ENCODE results near the gene KLK10. TPM values are rescaled to one million over a fixed set of nuclear protein-coding genes. Genes with fewer than 3 reads are reported as not detected.

The KLK10 gene
- total and polyA plus RNA-seq, 8 donors = 0.35 to 3.4 (median 0.91) TPM

DNA sequence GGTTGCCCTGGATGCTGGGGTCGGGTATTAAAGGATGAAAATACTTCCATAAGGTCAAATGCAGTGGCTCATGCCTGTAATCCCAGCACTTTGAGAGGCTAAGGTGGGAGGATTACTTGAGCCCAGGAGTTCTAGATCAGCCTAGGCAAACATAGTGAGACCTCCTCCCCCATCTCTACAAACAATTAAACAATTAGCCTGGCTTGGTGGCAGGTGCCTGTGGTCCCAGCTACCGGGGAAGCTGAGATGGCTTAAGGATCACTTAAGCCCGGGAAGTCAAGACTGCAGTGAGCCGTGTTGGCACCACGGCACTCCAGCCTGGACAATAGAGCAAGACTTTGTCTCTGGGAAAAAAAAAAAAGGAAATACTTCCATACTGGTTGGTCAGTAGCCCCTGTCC lies 5.4 kb upstream of the KLK10 start:
- no peak overlapping the region for H3K4me3 ChIP-seq
- H3K36me3 ChIP-seq = no peaks in the 10 kb centered on the region
- no peak overlapping the region for H3K27ac ChIP-seq
- H3K4me1 ChIP-seq = no peaks in the 10 kb centered on the region
- H3K9me3 ChIP-seq = no peaks in the 10 kb centered on the region
- TF ChIP-seq, protein P1, sequence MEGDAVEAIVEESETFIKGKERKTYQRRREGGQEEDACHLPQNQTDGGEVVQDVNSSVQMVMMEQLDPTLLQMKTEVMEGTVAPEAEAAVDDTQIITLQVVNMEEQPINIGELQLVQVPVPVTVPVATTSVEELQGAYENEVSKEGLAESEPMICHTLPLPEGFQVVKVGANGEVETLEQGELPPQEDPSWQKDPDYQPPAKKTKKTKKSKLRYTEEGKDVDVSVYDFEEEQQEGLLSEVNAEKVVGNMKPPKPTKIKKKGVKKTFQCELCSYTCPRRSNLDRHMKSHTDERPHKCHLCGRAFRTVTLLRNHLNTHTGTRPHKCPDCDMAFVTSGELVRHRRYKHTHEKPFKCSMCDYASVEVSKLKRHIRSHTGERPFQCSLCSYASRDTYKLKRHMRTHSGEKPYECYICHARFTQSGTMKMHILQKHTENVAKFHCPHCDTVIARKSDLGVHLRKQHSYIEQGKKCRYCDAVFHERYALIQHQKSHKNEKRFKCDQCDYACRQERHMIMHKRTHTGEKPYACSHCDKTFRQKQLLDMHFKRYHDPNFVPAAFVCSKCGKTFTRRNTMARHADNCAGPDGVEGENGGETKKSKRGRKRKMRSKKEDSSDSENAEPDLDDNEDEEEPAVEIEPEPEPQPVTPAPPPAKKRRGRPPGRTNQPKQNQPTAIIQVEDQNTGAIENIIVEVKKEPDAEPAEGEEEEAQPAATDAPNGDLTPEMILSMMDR (IDR thresholded peaks at IDR 0.05) = no peak
- peaks cover 4 to 95% of the 10 kb centered on the region in 2 donors for H3K27me3 ChIP-seq
- intact Hi-C loops (cut with DNase I) = loop anchor here in 1 of 2 donors (10.0 kb wide), 1 partner anchor 150 kb away; no protein-coding TSS in a partner anchor
- ATAC-seq (no peak), DNase-seq (no peak)

DNA sequence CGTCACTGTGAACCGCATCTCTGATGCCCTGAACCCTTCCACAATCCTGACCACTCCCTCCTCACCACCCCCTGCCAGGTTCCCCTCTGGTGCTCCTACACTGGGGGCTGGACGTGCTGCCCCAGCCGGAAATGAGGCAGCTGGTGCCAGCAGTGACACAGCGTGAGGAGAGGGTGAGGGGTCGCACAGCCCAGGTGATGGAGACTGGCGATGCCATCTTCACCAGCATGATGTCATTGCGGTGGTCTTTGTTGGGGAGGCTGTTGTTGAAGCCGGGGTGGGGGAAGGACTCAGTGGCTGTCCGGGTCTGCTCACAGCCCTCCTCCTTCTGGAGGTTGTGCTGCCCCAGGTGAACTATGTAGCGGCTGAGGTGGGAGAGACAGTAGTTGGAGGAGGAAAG lies 4.4 kb upstream of the KLK10 start:
- H3K27me3 ChIP-seq = peaks cover 13 to 95% of the 10 kb centered on the region in 2 donors
- TF ChIP-seq, protein P1 (IDR thresholded peaks at IDR 0.05) = no peak
- ATAC-seq = no peak
- no peak for DNase-seq
- H3K9me3 ChIP-seq = no peaks in the 10 kb centered on the region
- no peak overlapping the region for H3K4me3 ChIP-seq
- H3K27ac ChIP-seq = no peak overlapping the region
- H3K4me1 ChIP-seq = no peaks in the 10 kb centered on the region
- intact Hi-C loops (cut with DNase I) = loop anchor here in 1 of 2 donors (10.0 kb wide), 1 partner anchor 151 kb away; no protein-coding TSS in a partner anchor
- no peaks in the 10 kb centered on the region for H3K36me3 ChIP-seq

DNA sequence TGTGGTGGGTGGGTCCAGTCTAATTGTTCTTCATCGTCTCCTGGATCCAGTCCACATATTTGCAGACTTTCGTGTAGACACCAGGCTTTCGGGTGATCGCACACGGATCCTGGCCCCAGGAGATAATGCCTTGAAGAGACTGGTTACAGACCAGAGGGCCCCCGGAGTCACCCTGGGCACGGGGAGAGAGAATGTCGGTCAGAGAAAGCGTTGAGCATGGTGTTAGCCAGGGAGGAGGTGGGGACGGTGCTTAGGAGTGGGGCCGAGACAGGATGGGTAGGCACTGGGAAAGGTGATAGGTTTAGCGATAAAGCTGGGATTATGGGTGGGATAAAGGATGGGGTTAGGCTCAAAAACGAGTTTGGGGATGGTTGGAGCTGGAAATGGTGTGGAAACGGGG lies 3.0 kb upstream of the KLK10 start:
- DNase-seq (no peak), ATAC-seq (no peak)
- H3K4me3 ChIP-seq = no peak overlapping the region
- H3K36me3 ChIP-seq = no peaks in the 10 kb centered on the region
- H3K9me3 ChIP-seq = no peaks in the 10 kb centered on the region
- TF ChIP-seq, protein P1 (IDR thresholded peaks at IDR 0.05) = no peak
- no peaks in the 10 kb centered on the region for H3K4me1 ChIP-seq
- H3K27me3 ChIP-seq = peaks cover 26 to 96% of the 10 kb centered on the region in 2 donors
- no peak overlapping the region for H3K27ac ChIP-seq
- intact Hi-C loops (cut with DNase I) = loop anchor here in 1 of 2 donors (10.0 kb wide), 1 partner anchor 152 kb away; no protein-coding TSS in a partner anchor

DNA sequence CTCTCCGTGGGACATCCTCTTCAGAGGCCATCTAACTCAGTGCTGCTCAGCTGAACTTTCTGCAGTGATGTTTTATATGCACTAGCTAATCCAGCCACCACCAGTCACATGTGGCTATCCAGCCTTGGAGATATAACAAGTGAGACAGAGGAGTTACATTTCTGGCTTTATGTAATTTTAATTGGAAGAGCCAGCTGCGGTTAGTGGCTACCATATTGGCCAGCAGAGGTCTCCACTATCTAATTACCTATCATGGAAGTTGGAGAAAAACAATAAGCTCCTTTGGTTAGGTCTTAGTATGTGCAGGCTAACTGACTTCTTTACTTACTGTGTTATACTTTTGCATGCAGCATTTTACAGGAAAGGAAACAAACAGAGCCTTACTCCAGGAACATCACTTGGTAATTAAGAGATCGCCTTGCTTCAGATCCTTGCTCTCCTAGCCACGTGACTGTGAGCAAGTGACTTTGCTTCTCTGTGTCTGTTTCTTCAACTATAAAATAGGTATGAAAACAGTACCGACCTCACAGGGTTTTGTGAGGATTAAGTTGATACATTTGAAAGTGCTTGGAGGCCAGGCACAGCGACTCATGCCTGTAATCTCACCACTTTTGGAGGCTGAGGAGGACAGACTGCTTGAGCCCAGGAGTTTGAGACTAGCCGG lies 1.6 kb upstream of the KLK10 start:
- peak in 1 of 4 donors; percentile 40 for DNase-seq
- no peak overlapping the region for H3K27ac ChIP-seq
- peaks cover 0 to 4% of the 10 kb centered on the region in 2 donors for H3K4me1 ChIP-seq
- TF ChIP-seq, protein P1 (IDR thresholded peaks at IDR 0.05) = peak; percentile 53 to 56
- no peaks in the 10 kb centered on the region for H3K36me3 ChIP-seq
- H3K27me3 ChIP-seq = peaks cover 37 to 96% of the 10 kb centered on the region in 2 donors
- no peak overlapping the region for H3K4me3 ChIP-seq
- peak; percentile 62 for ATAC-seq
- no peaks in the 10 kb centered on the region for H3K9me3 ChIP-seq
- intact Hi-C loops (cut with DNase I) = loop anchor here in 1 of 2 donors (10.0 kb wide), 1 partner anchor 154 kb away; no protein-coding TSS in a partner anchor

DNA sequence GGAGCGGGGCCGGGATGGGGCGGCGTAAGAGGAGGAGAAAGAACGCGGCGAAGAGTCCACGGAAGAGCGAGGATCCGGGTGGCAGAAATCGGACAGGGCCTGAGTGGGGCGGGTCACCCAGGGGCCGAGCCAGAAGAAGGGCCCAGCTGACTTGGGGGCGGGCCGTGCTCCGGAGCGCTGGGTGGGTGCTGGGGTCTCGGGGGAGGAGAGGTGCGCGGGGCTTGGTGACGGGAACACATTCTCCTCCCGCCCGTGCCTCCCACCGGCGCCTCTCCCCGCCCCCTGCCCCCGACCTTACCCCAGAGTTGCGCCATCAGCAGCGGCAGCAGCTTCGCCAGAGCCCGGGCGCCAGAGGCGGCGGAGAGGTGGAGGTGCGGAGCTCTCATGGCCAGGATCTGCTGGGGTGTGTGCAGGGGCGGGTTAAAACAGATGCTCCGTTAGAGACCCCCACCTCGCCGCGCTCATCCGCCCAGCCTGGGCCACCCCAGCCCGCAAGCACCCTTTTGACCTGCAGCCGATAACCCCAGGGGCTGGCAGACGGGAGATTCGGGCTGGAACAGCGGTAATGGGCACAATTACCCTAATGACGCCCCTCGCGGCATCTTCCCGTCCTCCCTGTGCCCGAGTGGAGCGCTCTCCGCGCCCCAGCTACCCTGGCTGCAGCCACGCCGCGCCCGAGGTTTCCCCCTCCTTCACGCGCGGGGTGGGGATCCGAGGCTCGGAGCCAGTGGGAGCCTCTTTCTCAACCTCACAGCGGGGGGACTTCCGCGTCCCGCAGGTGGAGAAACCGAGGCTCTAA lies 565 bp downstream of the KLK10 start:
- intact Hi-C loops (cut with DNase I) = no loop called here
- H3K27me3 ChIP-seq = peaks cover 34 to 96% of the 10 kb centered on the region in 2 donors
- TF ChIP-seq, protein P1 (IDR thresholded peaks at IDR 0.05) = no peak
- no peak overlapping the region for H3K27ac ChIP-seq
- H3K4me1 ChIP-seq = peaks cover 0 to 4% of the 10 kb centered on the region in 2 donors
- no peaks in the 10 kb centered on the region for H3K9me3 ChIP-seq
- DNase-seq (peak in 2 of 4 donors; percentile 30 to 78), ATAC-seq (peak; percentile 24)
- H3K36me3 ChIP-seq = no peaks in the 10 kb centered on the region
- peak overlapping the region in 1 of 2 donors; percentile 41 for H3K4me3 ChIP-seq
